PC-9 (cell line): ENCODE results near the gene SERTM2. TPM values are rescaled to one million over a fixed set of nuclear protein-coding genes. Genes with fewer than 3 reads are reported as not detected.

ENCODE experiments used
- BruUV-seq: library from RNA; stranded (reverse); fragments of 400-500 nt; replicated peaks from 2 replicates; lab custom pipeline; 2021; lab: Mats Ljungman, UMichigan
- CTCF ChIA-PET: fragments of 300-600 bp; sonication (Branson Sonifier 250); formaldehyde crosslinking; loops from one replicate; lab custom pipeline; 2022; ENCODE audit warnings: antibody characterized with exemption; lab: Charles Lee
- POLR2A ChIA-PET: fragments of 300-600 bp; sonication (Branson Sonifier 250); formaldehyde crosslinking; loops from one replicate; lab custom pipeline; 2022; ENCODE audit warnings: antibody characterized with exemption; ENCODE audit not compliant: unreplicated experiment; lab: Charles Lee
- DNase-seq, 2 experiments: peaks; one replicate each; pipeline versions ENCODE4 v3.0.0 to v3.0.0-alpha.2; 2015 to 2022; ENCODE audit warnings: mixed read lengths in 1 of 2
- H2AFZ ChIP-seq: fragments of 200-600 bp; sonication (generic); 2 replicates; pipeline ENCODE4 v1.8.1; 2017; ENCODE audit warnings: antibody characterized with exemption
- H3F3A ChIP-seq: fragments of 200-600 bp; sonication (generic); 2 replicates; pipeline ENCODE4 v1.8.1; 2017; ENCODE audit warnings: antibody characterized with exemption, mild to moderate bottlenecking, low read depth; ENCODE audit not compliant: insufficient read depth
- H3K27ac ChIP-seq: fragments of 200-600 bp; sonication (generic); 2 replicates; pipeline ENCODE4 v1.6.1; 2016; ENCODE audit warnings: mixed run types
- H3K27me3 ChIP-seq: fragments of 200-600 bp; sonication (generic); 2 replicates; pipeline ENCODE4 v1.6.1; 2016; ENCODE audit warnings: low read depth, mixed run types; ENCODE audit not compliant: insufficient read depth
- H3K36me3 ChIP-seq: fragments of 200-600 bp; sonication (generic); 2 replicates; pipeline ENCODE4 v1.6.1; 2016; ENCODE audit warnings: low read depth, mixed run types
- H3K4me1 ChIP-seq: fragments of 200-600 bp; sonication (generic); replicated peaks from 2 replicates; pipeline ENCODE4 v1.6.1; 2016; ENCODE audit warnings: mixed run types; ENCODE audit not compliant: insufficient read depth
- H3K4me2 ChIP-seq: fragments of 200-600 bp; sonication (generic); 2 replicates; pipeline ENCODE4 v1.6.1; 2017; ENCODE audit warnings: mixed run types
- H3K4me3 ChIP-seq: fragments of 200-600 bp; sonication (generic); 2 replicates; pipeline ENCODE4 v1.6.1; 2016; ENCODE audit warnings: mixed run types
- H3K79me2 ChIP-seq: fragments of 200-600 bp; sonication (generic); 2 replicates; pipeline ENCODE4 v1.6.1; 2017; ENCODE audit warnings: low read depth, mixed run types
- H3K9me2 ChIP-seq: fragments of 200-600 bp; sonication (generic); 2 replicates; pipeline ENCODE4 v1.8.1; 2017; ENCODE audit warnings: mild to moderate bottlenecking; ENCODE audit not compliant: insufficient read depth
- H3K9me3 ChIP-seq: fragments of 200-600 bp; sonication (generic); 2 replicates; pipeline ENCODE4 v1.8.1; 2016; ENCODE audit warnings: low read depth; ENCODE audit not compliant: insufficient read depth
- H4K20me1 ChIP-seq: fragments of 200-600 bp; sonication (generic); 2 replicates; pipeline ENCODE4 v1.8.1; 2017; ENCODE audit not compliant: insufficient read depth
- EZH2 ChIP-seq: fragments of 200-600 bp; sonication (generic); IDR thresholded peaks from 2 replicates; pipeline ENCODE4 v1.8.0; 2017; ENCODE audit warnings: antibody characterized with exemption, low read depth
- intact Hi-C: fragments of 100-400 bp; cut with micrococcal nuclease; formaldehyde crosslinking; loops from one replicate; pipeline ENCODE4 v1.10.0; 2022; ENCODE audit not compliant: unreplicated experiment
- total RNA-seq: library from RNA; stranded (reverse); gene quantifications from 2 replicates; pipeline ENCODE4 v1.2.3, GENCODE V29; 2021
- TF ChIP-seq, protein P1 (sequence below): fragments of 200-600 bp; sonication (generic); conservative IDR thresholded peaks from 2 replicates; pipeline ENCODE4 v1.6.1; 2017; ENCODE audit warnings: mixed run types, antibody characterized with exemption, mild to moderate bottlenecking, moderate library complexity

Gene SERTM2
- total RNA-seq, 1 experiment from 2014 or later: not detected

DNA sequence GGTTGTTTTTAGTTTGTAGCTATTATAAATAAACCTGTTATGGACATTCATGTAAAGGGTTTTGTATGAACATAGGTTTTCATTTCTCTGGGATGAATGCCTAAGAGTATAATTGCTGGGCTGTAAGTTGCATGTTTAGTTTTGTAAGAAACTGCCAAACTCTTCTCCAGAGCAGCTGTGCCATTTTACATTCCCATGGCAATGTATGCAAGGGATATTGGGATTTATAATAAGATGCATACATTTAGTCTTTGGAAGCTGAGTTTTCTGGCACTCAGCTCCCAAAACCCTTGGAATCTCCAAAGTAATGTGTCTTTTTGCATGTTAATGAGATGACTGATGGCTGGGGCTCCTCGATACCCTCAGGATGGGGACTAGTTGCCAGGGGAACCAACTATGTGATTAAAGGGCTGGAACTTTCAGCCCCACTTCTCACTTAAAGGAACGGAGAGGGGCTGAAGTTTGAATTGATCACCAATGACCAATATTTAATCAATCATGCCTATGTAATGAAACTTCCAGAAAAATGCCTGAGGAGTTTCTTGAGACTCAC is 44.0 kb downstream of the SERTM2 start:
- Histone ChIP-seq H3K9me3 (no peaks in the 10 kb centered on the region), H2AFZ (no peak overlapping the region), H3F3A (no peaks in the 10 kb centered on the region), H3K79me2 (no peaks in the 10 kb centered on the region), H3K4me2 (no peak overlapping the region), H3K9me2 (no peaks in the 10 kb centered on the region), H3K36me3 (no peaks in the 10 kb centered on the region), H4K20me1 (no peaks in the 10 kb centered on the region), H3K27me3 (no peaks in the 10 kb centered on the region), H3K4me3 (no peak overlapping the region), H3K4me1 (no peaks in the 10 kb centered on the region), H3K27ac (no peak overlapping the region)
- CTCF ChIA-PET: no interaction called here
- no peak for DNase-seq
- TF ChIP-seq EZH2: no peak
- TF ChIP-seq, protein P1, sequence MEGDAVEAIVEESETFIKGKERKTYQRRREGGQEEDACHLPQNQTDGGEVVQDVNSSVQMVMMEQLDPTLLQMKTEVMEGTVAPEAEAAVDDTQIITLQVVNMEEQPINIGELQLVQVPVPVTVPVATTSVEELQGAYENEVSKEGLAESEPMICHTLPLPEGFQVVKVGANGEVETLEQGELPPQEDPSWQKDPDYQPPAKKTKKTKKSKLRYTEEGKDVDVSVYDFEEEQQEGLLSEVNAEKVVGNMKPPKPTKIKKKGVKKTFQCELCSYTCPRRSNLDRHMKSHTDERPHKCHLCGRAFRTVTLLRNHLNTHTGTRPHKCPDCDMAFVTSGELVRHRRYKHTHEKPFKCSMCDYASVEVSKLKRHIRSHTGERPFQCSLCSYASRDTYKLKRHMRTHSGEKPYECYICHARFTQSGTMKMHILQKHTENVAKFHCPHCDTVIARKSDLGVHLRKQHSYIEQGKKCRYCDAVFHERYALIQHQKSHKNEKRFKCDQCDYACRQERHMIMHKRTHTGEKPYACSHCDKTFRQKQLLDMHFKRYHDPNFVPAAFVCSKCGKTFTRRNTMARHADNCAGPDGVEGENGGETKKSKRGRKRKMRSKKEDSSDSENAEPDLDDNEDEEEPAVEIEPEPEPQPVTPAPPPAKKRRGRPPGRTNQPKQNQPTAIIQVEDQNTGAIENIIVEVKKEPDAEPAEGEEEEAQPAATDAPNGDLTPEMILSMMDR: no peak
- no TSS peak for BruUV-seq
- POLR2A ChIA-PET: no interaction called here
- intact Hi-C loops: no loop called here

DNA sequence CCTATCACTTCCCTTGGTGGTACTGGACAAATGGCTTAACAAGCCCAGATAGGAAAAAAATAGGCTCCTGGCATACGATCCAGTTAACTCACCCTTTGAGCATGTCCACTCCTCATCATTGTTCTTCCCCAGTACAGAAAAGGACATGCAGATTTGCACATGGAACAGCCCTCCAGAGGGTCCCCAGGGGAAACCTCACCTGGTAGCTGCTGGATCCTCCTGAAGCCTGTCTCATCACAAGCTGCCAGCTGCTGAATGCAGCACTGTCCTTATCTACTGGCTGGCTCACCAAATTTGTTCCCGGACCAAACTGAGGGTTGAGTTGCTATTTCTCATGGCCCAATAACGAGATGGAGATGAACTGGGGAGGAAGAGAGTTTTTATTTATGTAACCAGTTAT is 49.4 kb downstream of the SERTM2 start:
- intact Hi-C loops: no loop called here
- H3F3A ChIP-seq: no peaks in the 10 kb centered on the region
- H3K4me2 ChIP-seq: no peak overlapping the region
- H4K20me1 ChIP-seq: no peaks in the 10 kb centered on the region
- H3K79me2 ChIP-seq: no peaks in the 10 kb centered on the region
- no peak for TF ChIP-seq EZH2
- TF ChIP-seq, protein P1: no peak
- no peak overlapping the region for H3K27ac ChIP-seq
- POLR2A ChIA-PET: no interaction called here
- H3K4me3 ChIP-seq: no peak overlapping the region
- CTCF ChIA-PET: no interaction called here
- H3K9me2 ChIP-seq: no peaks in the 10 kb centered on the region
- no peaks in the 10 kb centered on the region for H3K36me3 ChIP-seq
- H3K27me3 ChIP-seq: no peaks in the 10 kb centered on the region
- H3K9me3 ChIP-seq: no peaks in the 10 kb centered on the region
- DNase-seq: no peak
- H2AFZ ChIP-seq: no peak overlapping the region
- H3K4me1 ChIP-seq: no peaks in the 10 kb centered on the region
- no TSS peak for BruUV-seq

DNA sequence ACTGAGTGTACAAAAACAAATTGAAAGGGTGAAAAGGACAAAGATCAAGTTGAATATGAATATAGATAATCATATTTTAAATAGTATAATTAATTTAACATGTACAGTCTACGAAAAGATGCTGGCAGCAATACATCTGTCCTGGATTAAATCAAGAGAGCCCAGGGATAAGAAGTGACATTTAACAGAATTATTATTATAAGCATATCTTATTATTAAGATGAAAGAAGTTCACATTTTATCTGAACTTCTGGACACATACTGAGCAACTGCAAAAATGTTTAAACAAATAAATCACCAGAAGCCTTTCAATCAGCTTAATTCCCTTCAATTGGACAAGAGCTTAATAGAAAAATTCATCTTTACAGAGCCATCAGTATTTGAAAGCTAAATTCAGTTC is 50.4 kb downstream of the SERTM2 start:
- no TSS peak for BruUV-seq
- no peaks in the 10 kb centered on the region for H3K4me1 ChIP-seq
- no peaks in the 10 kb centered on the region for H3K9me3 ChIP-seq
- no peaks in the 10 kb centered on the region for H3K36me3 ChIP-seq
- TF ChIP-seq, protein P1: no peak
- intact Hi-C loops: no loop called here
- no peaks in the 10 kb centered on the region for H3K9me2 ChIP-seq
- no peak overlapping the region for H3K4me2 ChIP-seq
- CTCF ChIA-PET: no interaction called here
- H3K4me3 ChIP-seq: no peak overlapping the region
- POLR2A ChIA-PET: no interaction called here
- H2AFZ ChIP-seq: no peak overlapping the region
- no peak for DNase-seq
- no peaks in the 10 kb centered on the region for H4K20me1 ChIP-seq
- no peak overlapping the region for H3K27ac ChIP-seq
- H3K79me2 ChIP-seq: no peaks in the 10 kb centered on the region
- H3K27me3 ChIP-seq: no peaks in the 10 kb centered on the region
- H3F3A ChIP-seq: no peaks in the 10 kb centered on the region
